ENCODE data around the gene NFILZ. TPM values are rescaled to one million over a fixed set of nuclear protein-coding genes. Genes with fewer than 3 reads are reported as not detected.

The NFILZ gene
- total RNA-seq, 1 experiment from 2014 or later = not detected

GRCh38 chr19:8657869-8658268, 27.4 kb downstream of the NFILZ start:
- peaks cover 67% of the 10 kb centered on the region for H3K27me3 ChIP-seq (ENCODE audit: insufficient read depth, low read depth)
- intact Hi-C loops (cut with micrococcal nuclease; ENCODE audit: unreplicated experiment) = no loop called here

GRCh38 chr19:8659905-8660304, 29.5 kb downstream of the NFILZ start:
- Histone ChIP-seq H4K20me1 (ENCODE audit: insufficient read depth) (no peaks in the 10 kb centered on the region), H2AFZ (no peak overlapping the region), H3K4me2 (no peak overlapping the region), H3K4me3 (no peak overlapping the region), H3K36me3 (ENCODE audit: low read depth) (no peaks in the 10 kb centered on the region), H3K9me2 (ENCODE audit: insufficient read depth) (no peaks in the 10 kb centered on the region), H3F3A (ENCODE audit: insufficient read depth, low read depth) (no peaks in the 10 kb centered on the region), H3K27ac (no peak overlapping the region), H3K27me3 (ENCODE audit: insufficient read depth, low read depth) (peaks cover 73% of the 10 kb centered on the region), H3K9me3 (ENCODE audit: insufficient read depth, low read depth) (no peaks in the 10 kb centered on the region), H3K79me2 (ENCODE audit: low read depth) (no peaks in the 10 kb centered on the region), H3K4me1 (replicated peaks; ENCODE audit: insufficient read depth) (no peaks in the 10 kb centered on the region)
- intact Hi-C loops (cut with micrococcal nuclease; ENCODE audit: unreplicated experiment) = no loop called here
- CTCF ChIA-PET = no interaction called here
- no peak for DNase-seq
- POLR2A ChIA-PET (ENCODE audit: unreplicated experiment) = no interaction called here
- BruUV-seq (replicated peaks) = no TSS peak
- no peak for TF ChIP-seq CTCF (conservative IDR thresholded peaks at IDR 0.05)

More at GRCh38 chr19:8657869-8658268, 27.4 kb downstream of the NFILZ start:
- H3K4me3 ChIP-seq = no peak overlapping the region
- no peaks in the 10 kb centered on the region for H3K9me2 ChIP-seq (ENCODE audit: insufficient read depth)
- H3K27ac ChIP-seq = no peak overlapping the region
- no peak for DNase-seq
- no peak overlapping the region for H2AFZ ChIP-seq
- no TSS peak for BruUV-seq (replicated peaks)
- H4K20me1 ChIP-seq (ENCODE audit: insufficient read depth) = no peaks in the 10 kb centered on the region
- H3K79me2 ChIP-seq (ENCODE audit: low read depth) = no peaks in the 10 kb centered on the region
- POLR2A ChIA-PET (ENCODE audit: unreplicated experiment) = no interaction called here
- H3K36me3 ChIP-seq (ENCODE audit: low read depth) = no peaks in the 10 kb centered on the region
- H3K4me1 ChIP-seq (replicated peaks; ENCODE audit: insufficient read depth) = no peaks in the 10 kb centered on the region
- H3K9me3 ChIP-seq (ENCODE audit: insufficient read depth, low read depth) = no peaks in the 10 kb centered on the region
- TF ChIP-seq EZH2 (IDR thresholded peaks at IDR 0.05; ENCODE audit: low read depth) (no peak), CTCF (conservative IDR thresholded peaks at IDR 0.05) (no peak)
- CTCF ChIA-PET = no interaction called here
- H3F3A ChIP-seq (ENCODE audit: insufficient read depth, low read depth) = no peaks in the 10 kb centered on the region
- no peak overlapping the region for H3K4me2 ChIP-seq

GRCh38 chr19:8662263-8662662, 31.8 kb downstream of the NFILZ start:
- H3F3A ChIP-seq (ENCODE audit: insufficient read depth, low read depth) = no peaks in the 10 kb centered on the region
- no peak overlapping the region for H3K27ac ChIP-seq
- H3K36me3 ChIP-seq (ENCODE audit: low read depth) = no peaks in the 10 kb centered on the region
- no peaks in the 10 kb centered on the region for H3K4me1 ChIP-seq (replicated peaks; ENCODE audit: insufficient read depth)
- H3K9me2 ChIP-seq (ENCODE audit: insufficient read depth) = no peaks in the 10 kb centered on the region
- H3K27me3 ChIP-seq (ENCODE audit: insufficient read depth, low read depth) = peaks cover 70% of the 10 kb centered on the region
- H3K4me3 ChIP-seq = no peak overlapping the region
- POLR2A ChIA-PET (ENCODE audit: unreplicated experiment) = no interaction called here
- CTCF ChIA-PET = no interaction called here
- no peak for DNase-seq
- intact Hi-C loops (cut with micrococcal nuclease; ENCODE audit: unreplicated experiment) = no loop called here
- H4K20me1 ChIP-seq (ENCODE audit: insufficient read depth) = no peaks in the 10 kb centered on the region
- H3K9me3 ChIP-seq (ENCODE audit: insufficient read depth, low read depth) = no peaks in the 10 kb centered on the region
- H3K4me2 ChIP-seq = no peak overlapping the region
- H3K79me2 ChIP-seq (ENCODE audit: low read depth) = no peaks in the 10 kb centered on the region
- H2AFZ ChIP-seq = no peak overlapping the region
- BruUV-seq (replicated peaks) = no TSS peak
- TF ChIP-seq EZH2 (IDR thresholded peaks at IDR 0.05; ENCODE audit: low read depth) (no peak), CTCF (conservative IDR thresholded peaks at IDR 0.05) (no peak)
